GM18519 (cell line): ENCODE measurements around the gene ATP8A2.

Experiments
- ATAC-seq: cut with Tn5 transposase; IDR thresholded peaks from one replicate; pipeline ENCODE4 v1.9.1; 2021; ENCODE audit warnings: mild to moderate bottlenecking, moderate library complexity; ENCODE audit not compliant: unreplicated experiment, low FRiP score

The ATP8A2 gene

DNA sequence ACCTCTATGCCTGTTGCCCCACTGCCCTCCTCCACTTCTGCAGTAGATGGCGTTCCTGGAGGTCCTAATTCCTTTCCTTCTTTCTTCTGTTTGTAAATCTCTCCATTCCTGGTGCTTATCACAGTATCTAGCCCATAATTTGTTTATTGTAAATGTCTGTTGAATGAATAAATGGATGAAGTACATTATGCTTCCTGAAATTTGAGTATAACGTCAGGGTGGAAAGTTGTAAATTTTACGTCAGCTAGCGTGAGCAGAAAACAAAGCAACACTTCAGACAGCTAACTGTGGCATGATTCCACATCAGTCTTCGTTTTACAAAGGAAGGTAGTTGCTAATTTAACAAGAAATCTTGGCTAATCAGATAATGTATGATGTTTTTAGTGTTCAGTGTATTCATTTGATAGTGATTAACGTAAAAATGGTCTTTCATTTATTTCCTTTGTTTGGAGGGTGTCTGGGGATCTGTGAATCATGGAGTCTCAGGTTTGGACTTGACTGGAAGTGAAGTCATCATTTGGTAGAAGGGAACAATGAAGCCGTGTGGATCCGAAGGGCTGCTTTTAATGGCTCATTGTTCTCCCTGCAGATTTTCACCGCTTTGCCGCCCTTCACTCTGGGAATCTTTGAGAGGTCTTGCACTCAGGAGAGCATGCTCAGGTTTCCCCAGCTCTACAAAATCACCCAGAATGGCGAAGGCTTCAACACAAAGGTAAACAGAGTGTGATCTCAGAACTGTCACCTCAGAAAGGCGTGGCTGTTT lies 465.0 kb downstream of the ATP8A2 start:
- ATAC-seq, result no peak

DNA sequence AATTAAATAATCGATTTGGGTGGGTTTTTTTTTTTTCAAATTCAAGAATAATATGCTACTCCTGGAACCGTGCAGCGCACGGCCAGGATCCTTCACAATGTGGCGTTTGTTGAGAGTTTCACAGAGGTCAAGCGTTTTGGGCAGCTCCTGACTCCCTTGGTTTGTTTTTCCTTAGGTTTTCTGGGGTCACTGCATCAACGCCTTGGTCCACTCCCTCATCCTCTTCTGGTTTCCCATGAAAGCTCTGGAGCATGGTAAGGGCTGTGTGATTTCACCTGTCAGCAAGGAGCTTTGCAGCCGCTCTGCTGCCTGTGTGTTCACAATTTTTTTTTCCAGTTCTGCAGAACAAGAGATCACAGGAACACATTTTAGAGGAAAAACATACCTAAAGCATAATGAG lies 467.6 kb downstream of the ATP8A2 start:
- ATAC-seq, result no peak

DNA sequence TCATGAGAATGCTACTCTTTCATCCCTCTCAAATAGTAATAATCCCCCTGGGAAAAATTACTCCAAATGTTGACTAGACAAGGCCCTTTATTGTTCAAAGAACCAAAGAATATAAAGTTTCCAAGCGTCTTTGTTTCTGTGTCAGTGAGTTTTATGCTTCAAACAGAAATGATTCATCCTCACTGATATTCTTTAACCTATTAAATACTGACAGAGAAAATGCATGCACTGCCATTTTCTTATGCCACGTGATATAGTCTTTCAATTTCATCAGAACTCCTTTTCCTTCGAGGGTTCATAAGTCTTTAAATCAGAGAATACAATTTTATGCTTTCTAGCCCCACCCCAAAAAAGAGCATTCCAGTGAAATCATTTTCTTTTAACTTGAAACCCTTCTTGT lies 468.5 kb downstream of the ATP8A2 start:
- ATAC-seq, result no peak

DNA sequence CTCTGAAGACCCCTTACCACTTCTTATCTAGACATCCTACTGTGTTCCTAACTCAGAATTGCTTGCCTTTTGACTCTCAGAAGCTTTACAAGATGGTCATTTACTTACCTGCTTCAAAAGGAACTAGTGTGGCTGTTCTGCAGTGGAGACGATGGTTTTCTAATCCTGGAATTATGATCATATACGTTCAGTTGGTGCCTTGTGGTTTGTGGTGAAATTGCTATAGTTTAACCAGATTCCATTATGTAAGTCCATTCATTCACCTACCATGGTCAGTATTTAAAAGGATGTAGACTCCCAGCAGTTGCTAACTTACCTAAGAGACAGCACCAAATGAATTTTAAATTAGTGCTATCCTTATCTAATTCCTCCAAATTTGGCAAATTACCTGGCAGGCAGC lies 469.2 kb downstream of the ATP8A2 start:
- ATAC-seq, result no peak

DNA sequence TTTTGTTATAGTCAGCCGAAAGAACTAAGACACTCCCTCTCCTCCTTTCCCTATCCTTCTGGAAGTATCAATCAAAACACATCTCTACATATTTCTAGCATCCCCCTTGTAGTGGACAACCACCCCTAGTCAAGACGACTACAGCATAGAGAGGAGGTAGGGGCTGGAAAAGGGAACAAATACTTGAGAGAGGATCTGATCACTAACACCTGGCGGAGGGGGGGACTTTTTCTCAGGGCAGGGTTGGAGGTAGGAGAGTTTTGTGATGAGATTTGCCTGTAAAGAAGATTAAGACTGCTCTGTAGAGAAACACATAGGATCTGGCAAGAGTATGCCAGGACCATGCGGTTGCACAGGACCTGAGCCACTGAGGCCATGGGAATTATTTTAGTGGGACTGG lies 471.9 kb downstream of the ATP8A2 start:
- no peak for ATAC-seq

DNA sequence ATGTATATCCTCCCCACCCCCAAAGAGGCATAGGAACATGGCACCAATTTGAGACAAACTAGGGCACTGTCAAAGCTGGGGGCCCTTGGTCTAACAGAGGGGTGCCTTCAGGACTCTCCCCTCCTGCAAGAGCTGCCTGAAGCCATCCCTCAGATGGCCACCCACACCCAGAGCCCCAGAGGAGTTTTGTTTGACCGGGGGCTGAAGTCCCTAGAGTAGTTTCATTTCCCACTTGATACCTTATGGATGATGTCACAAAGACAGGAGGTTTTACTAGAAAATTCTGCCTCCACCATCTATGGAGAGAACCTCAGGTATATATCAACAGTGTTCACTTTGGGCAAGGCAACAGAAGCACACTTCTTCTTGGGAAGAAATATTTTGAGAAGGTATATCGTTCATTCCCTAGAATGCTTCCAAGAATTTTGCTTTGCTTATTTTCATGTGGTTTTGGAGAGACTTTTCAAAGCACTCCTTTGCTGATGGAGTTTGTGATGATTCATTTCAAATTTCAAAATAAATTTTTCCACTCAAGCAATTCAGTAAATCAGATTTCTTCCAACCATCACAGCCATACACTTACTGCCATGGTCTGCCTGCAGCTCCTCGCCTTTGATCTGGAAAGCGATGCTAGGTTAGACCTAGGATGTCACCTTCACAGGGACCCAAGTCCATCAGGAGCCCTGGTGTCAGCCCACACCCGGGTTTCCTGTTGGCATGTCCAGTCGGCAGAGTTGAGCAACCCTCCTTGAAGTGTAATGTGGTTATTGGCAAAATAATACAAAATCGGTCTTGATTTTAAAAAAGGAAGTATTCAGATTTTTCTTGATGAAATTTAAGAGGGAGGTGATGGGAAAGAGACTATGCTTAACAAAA lies 473.0 kb downstream of the ATP8A2 start:
- no peak for ATAC-seq

DNA sequence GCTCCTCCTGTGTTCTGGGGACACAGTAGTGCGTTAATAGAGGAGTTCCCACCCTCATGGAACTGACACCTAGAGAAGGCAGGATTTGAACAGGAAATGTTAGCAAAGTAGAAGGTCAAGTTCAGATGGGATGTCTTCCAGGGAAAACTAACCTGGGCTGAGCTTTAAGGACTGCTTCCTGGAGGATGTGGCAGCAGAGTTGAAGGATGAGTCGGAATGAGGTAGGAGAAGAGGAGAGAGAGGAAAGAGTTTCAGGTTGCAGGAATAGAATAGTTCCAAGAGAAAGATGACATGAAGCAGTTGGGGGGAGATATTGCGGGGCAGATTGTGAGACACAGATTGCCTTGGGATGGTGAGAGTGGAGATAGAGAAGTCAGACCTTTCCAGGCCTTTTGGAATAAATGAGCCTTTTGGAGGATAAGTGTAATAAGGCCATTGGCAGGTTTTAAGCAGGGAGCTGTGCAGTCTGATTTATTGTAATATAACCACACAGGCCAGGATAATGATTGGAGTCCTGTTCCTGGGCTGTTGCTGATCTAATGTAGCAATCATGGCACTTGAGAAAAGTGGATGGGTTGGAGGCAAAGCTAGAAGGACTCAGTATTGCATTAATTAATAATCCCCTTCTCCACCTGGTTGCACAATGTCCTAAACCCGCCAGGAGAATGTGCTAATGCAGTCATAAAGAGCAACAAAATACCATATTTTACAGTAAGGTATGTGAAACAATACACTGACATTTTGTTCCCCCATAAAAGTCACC lies 474.6 kb downstream of the ATP8A2 start:
- no peak for ATAC-seq

DNA sequence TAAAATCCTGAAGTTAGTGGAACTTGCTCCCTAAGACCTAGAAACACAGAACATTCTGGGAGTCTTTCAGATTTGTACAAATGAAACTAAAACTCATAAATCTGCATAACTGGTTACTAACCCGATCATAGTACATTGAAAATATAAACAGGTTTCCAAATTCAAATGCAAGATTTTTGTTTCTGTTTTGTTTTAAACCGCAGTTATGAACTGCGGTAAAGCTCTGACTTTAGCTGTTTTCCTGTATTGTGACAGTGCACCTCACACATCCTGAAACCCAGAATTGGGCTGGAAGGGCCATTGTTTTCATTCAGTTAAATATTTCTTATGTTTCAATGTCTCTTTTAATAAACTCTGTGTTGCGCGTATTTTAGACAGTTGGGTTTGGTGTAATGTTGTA lies 475.4 kb downstream of the ATP8A2 start:
- peak; percentile 71 for ATAC-seq

DNA sequence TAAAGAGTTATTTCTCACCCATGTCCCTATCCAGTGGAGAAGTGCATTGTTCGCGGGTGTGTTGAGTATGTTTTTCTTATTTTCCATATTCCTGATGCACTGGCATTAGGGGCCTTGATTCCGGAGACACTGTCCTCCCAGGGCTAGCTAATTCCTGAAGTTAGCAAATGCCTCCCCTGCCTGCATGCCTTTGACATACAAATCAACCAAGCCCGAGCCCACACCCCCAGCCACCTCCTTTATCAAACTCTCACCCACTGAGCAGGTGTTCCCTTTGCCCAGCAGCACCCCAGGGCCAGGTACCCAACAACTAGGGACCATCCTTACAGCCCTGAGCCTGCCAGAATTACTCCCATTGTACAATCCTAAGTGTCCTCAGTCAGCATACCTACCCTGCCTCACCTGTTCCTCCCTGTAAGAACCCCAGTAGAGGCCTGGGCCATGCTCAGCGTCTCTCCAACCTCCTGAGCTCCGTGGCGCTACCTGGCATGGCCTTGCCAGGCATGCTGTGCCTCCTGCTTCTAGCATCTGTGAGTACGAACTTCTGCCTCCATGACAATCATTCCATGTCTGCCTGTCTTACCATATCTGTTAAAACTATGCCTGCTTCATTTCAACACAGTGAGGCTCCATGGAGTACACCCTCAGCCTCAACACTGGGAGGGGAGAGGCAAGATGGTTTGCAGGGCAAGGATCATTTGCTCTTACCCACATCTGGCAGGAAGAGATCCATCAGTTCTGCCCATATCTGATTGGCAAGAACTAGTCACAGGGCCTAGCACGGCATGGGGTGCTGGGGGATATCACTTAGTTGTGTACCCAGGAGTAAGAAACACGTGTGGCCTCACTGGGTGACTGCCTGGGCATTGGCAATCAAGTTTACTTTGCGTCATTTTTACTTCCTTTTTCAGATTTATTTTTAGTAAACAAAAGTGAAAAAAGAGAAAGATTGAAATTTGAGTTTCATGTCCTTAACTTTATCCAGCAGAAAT lies 476.2 kb downstream of the ATP8A2 start:
- no peak for ATAC-seq

DNA sequence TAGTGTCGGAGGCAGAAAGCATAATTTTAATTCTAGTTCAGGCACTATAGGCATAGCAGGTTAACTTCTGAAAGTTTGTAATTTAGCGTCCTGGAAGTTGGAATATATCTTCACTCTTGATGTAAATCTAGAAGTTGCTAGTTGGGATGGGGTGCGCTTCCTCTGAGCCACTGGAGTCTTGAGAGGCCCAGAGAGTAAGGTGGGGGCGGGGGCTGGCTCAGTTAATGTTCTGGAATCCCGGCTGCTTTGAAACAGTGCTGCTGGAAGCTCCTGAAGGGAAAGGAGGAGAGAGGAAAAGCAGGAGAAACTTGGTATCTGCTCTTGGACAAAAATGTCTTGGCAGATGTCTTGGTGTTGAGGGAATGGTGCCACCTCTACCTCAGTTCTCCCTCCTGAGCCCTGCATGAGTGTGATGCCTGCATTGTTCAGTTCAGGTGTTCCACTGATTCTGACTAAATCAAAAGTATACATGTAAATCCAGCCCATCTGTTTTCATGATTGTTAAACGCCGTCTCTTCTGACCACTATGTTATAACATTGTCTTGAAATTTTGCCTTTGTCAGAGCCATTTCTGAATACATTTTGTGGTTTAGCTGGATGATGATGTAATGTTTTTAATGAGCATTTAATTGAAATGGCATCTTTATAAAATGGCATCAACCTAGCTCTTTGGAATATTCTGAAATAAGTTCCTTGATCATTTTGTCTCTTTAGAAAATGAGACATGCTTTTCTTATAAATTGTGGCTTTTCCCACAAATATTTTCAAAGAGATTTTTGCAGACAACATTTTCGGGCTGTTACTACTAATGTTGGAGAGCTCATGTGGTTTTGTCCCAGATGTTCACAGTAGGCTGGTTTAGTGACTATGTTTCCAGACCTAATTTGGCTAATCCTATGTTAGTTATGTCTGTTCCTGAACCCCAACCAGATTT lies 477.3 kb downstream of the ATP8A2 start:
- ATAC-seq, result no peak

DNA sequence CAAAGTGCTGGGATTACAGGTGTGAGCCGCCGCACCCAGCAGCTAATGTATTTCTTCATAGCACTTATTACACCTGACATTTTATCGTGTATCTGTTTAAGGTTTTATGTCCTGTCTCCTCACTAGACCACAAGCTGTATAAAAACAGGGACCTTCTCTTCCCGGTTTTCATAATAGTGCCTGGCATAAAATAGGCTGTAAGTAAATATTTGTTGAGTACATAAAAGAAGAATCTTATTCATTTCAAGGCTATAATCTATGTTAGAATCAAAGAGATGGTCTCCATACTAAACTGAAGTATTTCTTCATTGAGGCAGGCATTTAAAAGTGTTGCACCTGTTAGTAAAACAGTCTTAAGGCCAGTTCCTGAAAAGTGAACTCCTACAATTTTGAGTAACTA lies 486.1 kb downstream of the ATP8A2 start:
- ATAC-seq, result no peak

DNA sequence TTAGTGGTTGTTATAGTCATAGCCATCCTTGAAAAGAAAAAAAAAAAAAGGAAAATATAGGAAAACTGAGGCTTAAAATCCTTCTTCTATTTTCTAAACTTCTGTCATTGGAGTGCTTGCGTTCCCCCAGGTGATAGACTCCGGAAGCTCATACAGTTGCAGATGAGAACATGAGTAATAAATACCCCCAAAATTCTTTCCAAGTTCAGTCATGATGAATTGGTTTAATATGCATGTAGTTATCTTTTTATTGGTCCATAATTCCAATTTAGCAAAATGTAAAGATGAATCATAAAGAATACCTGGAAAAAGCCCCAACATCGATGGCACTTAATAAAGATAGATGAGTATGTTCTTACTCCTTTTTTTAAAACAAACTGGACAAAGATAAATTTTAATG lies 487.8 kb downstream of the ATP8A2 start:
- ATAC-seq, result no peak

DNA sequence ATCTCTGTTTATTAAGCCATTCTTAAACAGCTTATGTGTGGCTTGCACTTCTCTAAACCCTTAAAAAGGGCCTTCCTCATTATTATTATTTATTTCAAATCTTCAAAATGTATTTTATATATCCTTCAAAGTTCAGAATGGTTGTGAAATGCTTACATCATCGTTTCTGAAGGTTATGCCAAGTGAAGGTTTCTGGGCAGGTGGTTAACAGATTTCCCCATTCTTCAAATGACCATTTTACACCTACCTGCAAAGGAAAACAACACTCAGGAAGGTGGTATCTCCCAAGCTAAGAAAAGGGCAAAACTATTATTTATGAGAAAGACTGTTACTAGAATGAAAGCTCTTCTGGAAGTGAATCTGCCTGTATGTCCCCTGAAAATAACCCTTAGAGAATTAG lies 488.5 kb downstream of the ATP8A2 start:
- ATAC-seq, result no peak

DNA sequence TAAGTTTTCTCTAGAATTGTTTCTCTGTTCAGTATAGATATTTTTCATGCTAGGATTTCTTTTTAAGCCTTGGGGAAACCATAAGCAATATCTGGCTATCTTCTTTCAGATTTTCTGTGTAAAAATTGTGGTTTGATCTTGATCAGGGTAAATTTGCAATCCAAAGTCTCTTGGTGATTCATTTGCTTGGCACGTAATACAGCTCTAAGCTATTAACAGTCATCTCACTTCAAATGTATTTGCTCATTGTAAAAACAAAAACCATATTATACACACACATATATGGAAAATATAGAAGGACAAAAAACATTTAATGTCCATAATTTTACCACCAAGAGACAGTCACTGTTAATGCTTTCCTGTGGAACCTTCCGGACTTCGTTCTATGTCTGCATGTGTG lies 489.1 kb downstream of the ATP8A2 start:
- ATAC-seq, result no peak

DNA sequence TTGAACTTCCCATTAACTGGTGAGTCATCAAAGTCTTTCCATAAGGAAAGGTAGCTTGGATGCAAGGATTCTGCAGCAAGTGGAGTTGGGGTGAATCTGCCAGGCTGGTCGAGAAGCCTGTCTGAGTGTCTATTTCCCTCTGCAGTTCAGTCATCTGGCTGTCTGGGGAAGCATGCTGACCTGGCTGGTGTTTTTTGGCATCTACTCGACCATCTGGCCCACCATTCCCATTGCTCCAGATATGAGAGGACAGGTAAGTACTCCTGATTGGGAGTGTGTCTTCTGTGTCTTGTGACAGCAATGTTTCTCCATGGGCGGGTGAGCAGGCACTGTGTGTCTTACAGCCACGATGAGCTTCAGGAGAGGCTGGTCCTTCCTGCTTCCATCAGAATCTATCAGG lies 490.4 kb downstream of the ATP8A2 start:
- no peak for ATAC-seq

DNA sequence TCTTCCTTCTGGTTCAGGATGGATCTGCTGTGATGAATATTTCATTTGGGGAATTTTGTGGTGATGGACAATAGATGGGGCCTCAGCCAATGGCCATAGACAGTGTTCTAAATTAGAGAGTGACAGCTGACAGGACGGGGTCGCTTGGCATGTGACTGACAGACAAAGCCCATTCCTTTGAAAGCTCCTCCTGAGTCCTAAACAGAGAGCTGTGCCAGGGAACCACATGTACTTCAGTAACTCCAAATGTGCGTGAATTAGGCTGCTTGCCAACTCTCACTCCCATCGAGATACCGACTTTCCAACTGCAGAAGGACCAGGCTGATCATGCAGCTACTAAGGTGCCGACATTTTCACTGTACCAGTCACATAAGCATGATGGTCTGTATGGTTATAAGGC lies 492.3 kb downstream of the ATP8A2 start:
- no peak for ATAC-seq

DNA sequence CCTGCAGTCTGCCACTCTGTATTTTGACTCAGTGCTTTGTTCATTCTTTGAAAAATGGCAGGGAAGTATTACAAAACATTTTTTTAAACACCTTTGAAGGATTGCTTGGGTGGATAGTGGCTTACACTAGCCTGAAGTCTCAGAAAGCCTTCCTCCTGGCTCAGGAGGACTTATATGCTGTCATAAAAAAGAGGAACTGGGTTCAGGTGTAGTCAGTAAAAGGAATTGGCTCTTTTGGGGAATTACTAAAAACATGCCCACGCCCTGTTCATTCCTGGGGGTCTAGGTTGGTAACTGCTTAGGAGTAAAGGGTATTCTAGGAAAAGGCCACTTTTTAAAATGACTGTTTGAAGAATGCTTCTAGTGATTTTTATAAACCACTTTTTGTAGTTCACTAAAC lies 493.2 kb downstream of the ATP8A2 start:
- no peak for ATAC-seq

DNA sequence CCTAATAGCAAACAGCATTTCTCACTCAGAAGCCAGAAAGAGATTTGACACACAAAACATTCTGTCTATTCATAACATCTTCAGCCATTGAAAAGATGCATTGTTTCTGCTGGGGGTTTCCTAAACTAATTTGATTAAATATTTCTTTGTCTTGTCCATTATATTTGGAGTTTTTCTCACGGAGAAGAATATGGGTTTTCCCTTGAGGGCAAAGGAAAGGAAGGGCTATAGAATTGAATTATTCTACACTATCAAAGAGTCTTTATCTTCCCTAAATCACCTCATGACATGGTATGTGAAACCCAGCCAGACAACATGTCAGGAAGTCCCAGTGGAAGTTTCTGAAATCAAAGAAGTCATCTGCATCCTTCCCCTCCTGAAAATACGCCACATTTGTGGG lies 493.6 kb downstream of the ATP8A2 start:
- ATAC-seq, result no peak

DNA sequence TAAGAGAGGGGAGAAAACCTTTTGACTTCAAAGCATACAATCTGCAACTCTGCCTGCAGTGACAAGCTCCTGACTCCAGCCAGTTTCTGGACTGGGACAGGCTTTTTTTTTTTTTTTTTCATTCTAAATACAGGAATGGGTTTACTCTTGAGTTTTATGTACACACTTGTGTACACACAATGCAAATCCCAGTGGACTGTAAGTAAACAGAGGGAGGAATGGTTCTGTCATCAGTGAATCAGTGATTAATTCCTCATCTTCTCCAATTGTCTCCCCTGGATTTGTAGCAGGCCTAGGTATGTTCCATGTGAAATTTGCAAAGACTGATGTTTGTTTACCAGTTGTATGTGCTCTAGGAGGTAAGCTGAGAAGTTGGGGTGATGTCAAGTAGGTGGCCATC lies 495.3 kb downstream of the ATP8A2 start:
- ATAC-seq, result no peak
